ENCODE data around the gene HK1.

DNA sequence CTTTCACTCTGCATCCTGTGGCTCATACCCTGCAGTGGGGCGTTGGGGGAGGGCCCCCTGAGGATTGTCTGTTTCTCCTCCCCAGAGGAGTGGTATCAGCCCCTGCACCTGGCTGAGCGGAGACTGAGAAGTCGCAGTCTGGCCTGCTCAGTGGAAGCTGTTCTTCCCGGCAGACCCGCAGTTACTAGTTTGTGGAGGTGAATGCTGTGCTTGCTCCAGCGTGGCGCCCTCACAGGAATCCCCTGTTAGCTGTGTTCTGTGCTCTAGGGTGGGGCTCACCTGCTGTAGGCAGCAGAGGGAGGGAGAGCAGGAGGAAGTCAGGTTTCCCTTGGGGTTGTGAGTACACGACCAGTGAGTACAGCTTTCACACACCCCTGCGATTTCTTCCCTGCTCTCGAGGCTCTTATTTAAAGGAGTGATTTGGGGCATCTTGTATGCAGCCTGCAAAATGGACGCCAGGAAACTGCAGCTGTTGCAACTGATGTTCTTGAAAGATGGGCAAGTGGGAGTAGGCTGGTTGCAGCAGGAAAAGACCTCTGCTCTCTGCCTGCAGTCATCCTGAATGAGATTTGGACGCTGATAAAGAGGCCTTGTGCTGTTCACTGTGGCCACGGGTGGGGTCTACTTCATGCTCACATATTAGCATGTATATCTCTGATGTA lies 66.4 kb downstream of the HK1 start:
- TF ChIP-seq CTCF (IDR thresholded peaks at IDR 0.05) (no peak), EZH2 (IDR thresholded peaks at IDR 0.05; ENCODE audit: borderline replicate concordance, insufficient read depth, low read depth, low read length, poor library complexity, severe bottlenecking) (no peak)
